ENCODE data around the gene SEMA6B.
A peak's percentile ranks its signal among the peaks of the same experiment; 100 is the strongest.
"Not testable (repeated sequence)": the region's sequence is repeated elsewhere in the genome, so short reads cannot be mapped to it uniquely, and the experiment has no call there.

SEMA6B gene

GRCh38 chr19:4567584-4568071 is 8.1 kb upstream of the SEMA6B start:
- Histone ChIP-seq H3K4me3 (ENCODE audit: low read depth in 1 of 2, low read length in 2 of 2) (no peak overlapping the region), H3K27me3 (ENCODE audit: low read depth, low read length) (no peaks in the 10 kb centered on the region), H3K27ac (ENCODE audit: low read length) (no peak overlapping the region), H3K9me3 (ENCODE audit: control insufficient read depth in 1 of 2, low read length in 2 of 2) (no peaks in the 10 kb centered on the region), H3K36me3 (ENCODE audit: control insufficient read depth in 1 of 2, insufficient read depth in 2 of 2, low read length in 2 of 2) (no peaks in the 10 kb centered on the region), H3K4me1 (ENCODE audit: control insufficient read depth in 1 of 2, insufficient read depth in 2 of 2, low read length in 2 of 2) (no peaks in the 10 kb centered on the region)

- H3K27me3 ChIP-seq (ENCODE audit: low read depth, low read length): no peaks in the 10 kb centered on the region
- no peak overlapping the region for H3K27ac ChIP-seq (ENCODE audit: low read length)
- no peaks in the 10 kb centered on the region for H3K36me3 ChIP-seq (ENCODE audit: control insufficient read depth in 1 of 2, insufficient read depth in 2 of 2, low read length in 2 of 2)
- no peaks in the 10 kb centered on the region for H3K4me1 ChIP-seq (ENCODE audit: control insufficient read depth in 1 of 2, insufficient read depth in 2 of 2, low read length in 2 of 2)
- H3K4me3 ChIP-seq (ENCODE audit: low read depth in 1 of 2, low read length in 2 of 2): no peak overlapping the region
- no peaks in the 10 kb centered on the region for H3K9me3 ChIP-seq (ENCODE audit: control insufficient read depth in 1 of 2, low read length in 2 of 2)
These were observed 7.0 kb upstream of the SEMA6B start for GRCh38 chr19:4566402-4567051.

- H3K9me3 ChIP-seq (ENCODE audit: control insufficient read depth in 1 of 2, low read length in 2 of 2); H3K4me1 ChIP-seq (ENCODE audit: control insufficient read depth in 1 of 2, insufficient read depth in 2 of 2, low read length in 2 of 2); H3K4me3 ChIP-seq (ENCODE audit: low read depth in 1 of 2, low read length in 2 of 2); H3K36me3 ChIP-seq (ENCODE audit: control insufficient read depth in 1 of 2, insufficient read depth in 2 of 2, low read length in 2 of 2); H3K27me3 ChIP-seq (ENCODE audit: low read depth, low read length); H3K27ac ChIP-seq (ENCODE audit: low read length): not testable (repeated sequence)
These were observed 4.1 kb upstream of the SEMA6B start for GRCh38 chr19:4563562-4563961.

- H3K4me3 ChIP-seq (ENCODE audit: low read depth in 1 of 2, low read length in 2 of 2); H3K4me1 ChIP-seq (ENCODE audit: control insufficient read depth in 1 of 2, insufficient read depth in 2 of 2, low read length in 2 of 2); H3K27me3 ChIP-seq (ENCODE audit: low read depth, low read length); H3K36me3 ChIP-seq (ENCODE audit: control insufficient read depth in 1 of 2, insufficient read depth in 2 of 2, low read length in 2 of 2); H3K9me3 ChIP-seq (ENCODE audit: control insufficient read depth in 1 of 2, low read length in 2 of 2); H3K27ac ChIP-seq (ENCODE audit: low read length): not testable (repeated sequence)
These were observed 2.6 kb upstream of the SEMA6B start for GRCh38 chr19:4562085-4562484.

- no peaks in the 10 kb centered on the region for H3K27me3 ChIP-seq (ENCODE audit: low read depth, low read length)
- peaks cover 0 to 3% of the 10 kb centered on the region in 2 donors for H3K4me1 ChIP-seq (ENCODE audit: control insufficient read depth in 1 of 2, insufficient read depth in 2 of 2, low read length in 2 of 2)
- peak overlapping the region; percentile 40 to 47 for H3K4me3 ChIP-seq (ENCODE audit: low read depth in 1 of 2, low read length in 2 of 2)
- no peaks in the 10 kb centered on the region for H3K9me3 ChIP-seq (ENCODE audit: control insufficient read depth in 1 of 2, low read length in 2 of 2)
- no peak overlapping the region for H3K27ac ChIP-seq (ENCODE audit: low read length)
- no peaks in the 10 kb centered on the region for H3K36me3 ChIP-seq (ENCODE audit: control insufficient read depth in 1 of 2, insufficient read depth in 2 of 2, low read length in 2 of 2)
These were observed 1.2 kb downstream of the SEMA6B start for GRCh38 chr19:4557971-4558941.

GRCh38 chr19:4557144-4557970 is 2.1 kb downstream of the SEMA6B start:
- Histone ChIP-seq H3K36me3 (ENCODE audit: control insufficient read depth in 1 of 2, insufficient read depth in 2 of 2, low read length in 2 of 2) (no peaks in the 10 kb centered on the region), H3K9me3 (ENCODE audit: control insufficient read depth in 1 of 2, low read length in 2 of 2) (no peaks in the 10 kb centered on the region), H3K27me3 (ENCODE audit: low read depth, low read length) (no peaks in the 10 kb centered on the region), H3K4me3 (ENCODE audit: low read depth in 1 of 2, low read length in 2 of 2) (peak overlapping the region in 1 of 2 donors; percentile 40), H3K27ac (ENCODE audit: low read length) (no peak overlapping the region), H3K4me1 (ENCODE audit: control insufficient read depth in 1 of 2, insufficient read depth in 2 of 2, low read length in 2 of 2) (peaks cover 0 to 3% of the 10 kb centered on the region in 2 donors)

- Histone ChIP-seq H3K36me3 (ENCODE audit: control insufficient read depth in 1 of 2, insufficient read depth in 2 of 2, low read length in 2 of 2) (no peaks in the 10 kb centered on the region), H3K27ac (ENCODE audit: low read length) (no peak overlapping the region), H3K9me3 (ENCODE audit: control insufficient read depth in 1 of 2, low read length in 2 of 2) (no peaks in the 10 kb centered on the region), H3K27me3 (ENCODE audit: low read depth, low read length) (no peaks in the 10 kb centered on the region), H3K4me1 (ENCODE audit: control insufficient read depth in 1 of 2, insufficient read depth in 2 of 2, low read length in 2 of 2) (peaks cover 0 to 3% of the 10 kb centered on the region in 2 donors), H3K4me3 (ENCODE audit: low read depth in 1 of 2, low read length in 2 of 2) (no peak overlapping the region)
These were observed 2.8 kb downstream of the SEMA6B start for GRCh38 chr19:4556597-4557127.

- H3K27ac ChIP-seq (ENCODE audit: low read length): no peak overlapping the region
- H3K27me3 ChIP-seq (ENCODE audit: low read depth, low read length): no peaks in the 10 kb centered on the region
- no peaks in the 10 kb centered on the region for H3K9me3 ChIP-seq (ENCODE audit: control insufficient read depth in 1 of 2, low read length in 2 of 2)
- peaks cover 0 to 3% of the 10 kb centered on the region in 2 donors for H3K4me1 ChIP-seq (ENCODE audit: control insufficient read depth in 1 of 2, insufficient read depth in 2 of 2, low read length in 2 of 2)
- no peak overlapping the region for H3K4me3 ChIP-seq (ENCODE audit: low read depth in 1 of 2, low read length in 2 of 2)
- no peaks in the 10 kb centered on the region for H3K36me3 ChIP-seq (ENCODE audit: control insufficient read depth in 1 of 2, insufficient read depth in 2 of 2, low read length in 2 of 2)
These were observed 3.6 kb downstream of the SEMA6B start for GRCh38 chr19:4555657-4556561.

- H3K4me3 ChIP-seq (ENCODE audit: low read depth in 1 of 2, low read length in 2 of 2): no peak overlapping the region
These were observed 4.8 kb downstream of the SEMA6B start for GRCh38 chr19:4554717-4555116.

GRCh38 chr19:4553775-4554174 is 5.7 kb downstream of the SEMA6B start:
- Histone ChIP-seq H3K4me1 (ENCODE audit: control insufficient read depth in 1 of 2, insufficient read depth in 2 of 2, low read length in 2 of 2) (peaks cover 0 to 3% of the 10 kb centered on the region in 2 donors), H3K27me3 (ENCODE audit: low read depth, low read length) (no peaks in the 10 kb centered on the region), H3K27ac (ENCODE audit: low read length) (no peak overlapping the region), H3K9me3 (ENCODE audit: control insufficient read depth in 1 of 2, low read length in 2 of 2) (no peaks in the 10 kb centered on the region), H3K4me3 (ENCODE audit: low read depth in 1 of 2, low read length in 2 of 2) (no peak overlapping the region), H3K36me3 (ENCODE audit: control insufficient read depth in 1 of 2, insufficient read depth in 2 of 2, low read length in 2 of 2) (no peaks in the 10 kb centered on the region)

More at GRCh38 chr19:4554717-4555116, 4.8 kb downstream of the SEMA6B start:
- Histone ChIP-seq H3K27me3 (ENCODE audit: low read depth, low read length) (no peaks in the 10 kb centered on the region), H3K27ac (ENCODE audit: low read length) (no peak overlapping the region), H3K36me3 (ENCODE audit: control insufficient read depth in 1 of 2, insufficient read depth in 2 of 2, low read length in 2 of 2) (no peaks in the 10 kb centered on the region), H3K4me1 (ENCODE audit: control insufficient read depth in 1 of 2, insufficient read depth in 2 of 2, low read length in 2 of 2) (peaks cover 0 to 3% of the 10 kb centered on the region in 2 donors), H3K9me3 (ENCODE audit: control insufficient read depth in 1 of 2, low read length in 2 of 2) (no peaks in the 10 kb centered on the region)

All from muscle layer of duodenum (tissue), 2 donors.